NCI-H2107 treated with DMSO at 0.1 percent for 48 hours (cell line): ENCODE data around the gene HBP1.
"Not testable (repeated sequence)": the region's sequence is repeated elsewhere in the genome, so short reads cannot be mapped to it uniquely, and the experiment has no call there.

Source experiments
- DNase-seq: peaks from one replicate; lab custom pipeline; 2025; ENCODE audit not compliant: unreplicated experiment; lab: John Stamatoyannopoulos, UW

HBP1 gene

DNA sequence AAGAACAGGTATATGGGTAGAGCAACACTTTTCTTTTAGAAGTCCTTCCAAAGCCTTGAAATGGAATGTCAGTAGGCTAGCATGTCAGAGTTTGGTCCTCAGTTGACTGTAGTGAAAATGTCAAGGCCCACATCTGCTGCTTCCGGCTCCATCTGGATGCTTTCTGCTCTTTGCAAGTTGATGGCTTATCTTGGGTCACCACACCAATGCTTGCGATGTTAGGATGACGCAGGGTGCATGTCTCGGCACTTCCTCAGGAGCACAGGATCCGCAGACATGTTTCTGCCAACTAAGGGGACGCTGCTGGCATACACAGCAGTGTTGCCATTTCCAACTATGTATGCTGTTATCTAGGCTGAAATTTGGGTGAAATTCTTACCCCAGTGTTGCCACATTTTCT lies 14.0 kb upstream of the HBP1 start:
- DNase-seq = no peak

DNA sequence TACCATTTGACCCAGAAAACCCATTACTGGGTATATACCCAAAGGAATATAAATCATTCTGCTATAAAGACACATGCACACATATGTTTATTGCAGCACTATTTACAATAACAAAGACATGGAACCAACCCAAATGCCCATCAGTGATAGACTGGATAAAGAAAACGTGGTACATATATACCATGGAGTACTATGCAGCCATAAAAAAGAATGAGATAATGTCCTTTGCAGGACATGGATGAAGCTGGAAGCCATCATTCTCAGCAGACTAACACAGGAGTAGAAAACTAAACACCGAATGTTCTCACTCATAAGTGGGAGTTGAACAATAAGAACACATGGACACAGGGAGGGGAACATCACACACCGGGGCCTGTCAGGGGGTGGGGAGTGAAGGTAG lies 13.1 kb upstream of the HBP1 start:
- not testable (repeated sequence) for DNase-seq

DNA sequence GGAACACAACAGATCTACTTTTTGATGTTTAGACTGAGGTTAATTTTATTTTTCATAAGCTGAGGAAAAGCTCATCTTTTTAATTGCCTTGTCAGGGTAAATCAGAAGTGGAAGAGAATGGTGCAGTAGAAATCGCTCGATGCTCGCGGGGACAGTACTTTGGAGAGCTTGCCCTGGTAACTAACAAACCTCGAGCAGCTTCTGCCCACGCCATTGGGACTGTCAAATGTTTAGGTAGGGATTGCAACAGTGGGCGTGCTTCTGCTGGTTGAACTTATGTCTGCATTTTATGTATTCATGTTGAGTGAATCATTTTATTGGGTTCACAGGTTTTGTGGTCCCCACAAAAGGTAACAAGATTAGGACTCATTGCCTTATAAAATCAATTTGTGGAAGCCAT lies 11.7 kb upstream of the HBP1 start:
- DNase-seq = no peak

DNA sequence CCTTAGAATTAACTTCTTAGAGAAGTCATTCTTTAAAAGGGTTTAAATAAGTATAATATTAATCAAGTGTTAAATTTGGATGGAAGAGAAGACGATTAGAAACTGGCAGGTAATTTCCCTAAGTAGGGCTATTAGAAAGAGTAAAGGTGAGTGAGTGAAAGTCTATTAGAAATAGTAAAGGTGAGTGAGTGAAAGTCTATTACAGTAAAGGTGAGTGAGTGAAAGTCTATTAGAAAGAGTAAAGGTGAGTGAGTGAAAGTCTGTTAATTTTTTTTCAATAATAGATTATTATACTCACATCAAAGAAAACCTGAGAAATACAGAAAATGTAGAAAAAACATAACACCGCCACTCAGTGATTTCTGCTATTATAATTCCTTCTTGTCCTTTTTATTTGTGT lies 10.8 kb upstream of the HBP1 start:
- no peak for DNase-seq

DNA sequence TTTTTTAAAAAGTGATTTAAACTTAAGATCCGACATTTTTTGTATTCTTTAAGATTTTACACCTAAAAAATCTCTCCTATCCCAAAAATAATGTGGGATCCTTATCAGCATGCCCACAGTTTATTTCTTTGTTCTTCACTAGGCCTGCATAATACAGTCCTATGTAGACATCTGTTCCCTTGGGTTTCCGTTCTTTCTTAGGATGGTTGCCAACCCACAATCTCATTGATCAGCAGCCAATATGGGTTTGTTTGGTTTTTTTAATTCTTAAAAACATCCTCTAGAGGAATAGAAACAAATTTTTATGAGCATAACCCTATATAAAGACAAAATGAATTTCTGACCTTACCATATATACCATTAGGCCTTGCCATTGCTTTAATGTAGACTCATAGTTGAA lies 8.4 kb upstream of the HBP1 start:
- no peak for DNase-seq

DNA sequence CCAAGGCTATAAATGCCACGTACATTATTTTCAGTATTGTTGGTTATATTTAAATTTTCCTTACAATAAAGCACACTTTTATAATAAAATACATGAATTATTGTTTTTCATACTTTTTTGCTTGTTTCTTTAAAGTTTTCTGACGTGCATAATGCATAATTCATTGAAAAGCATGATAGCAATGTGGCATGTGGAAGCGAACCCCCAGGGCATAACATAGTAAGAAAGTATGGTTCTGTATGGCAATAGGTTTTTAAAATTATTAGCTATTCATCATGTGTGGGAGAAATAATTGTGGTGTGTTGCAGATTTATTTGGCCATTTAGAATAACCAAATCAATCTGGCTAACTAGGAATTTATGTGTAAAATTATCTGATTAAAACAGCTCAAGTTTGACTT lies 7.4 kb upstream of the HBP1 start:
- no peak for DNase-seq

DNA sequence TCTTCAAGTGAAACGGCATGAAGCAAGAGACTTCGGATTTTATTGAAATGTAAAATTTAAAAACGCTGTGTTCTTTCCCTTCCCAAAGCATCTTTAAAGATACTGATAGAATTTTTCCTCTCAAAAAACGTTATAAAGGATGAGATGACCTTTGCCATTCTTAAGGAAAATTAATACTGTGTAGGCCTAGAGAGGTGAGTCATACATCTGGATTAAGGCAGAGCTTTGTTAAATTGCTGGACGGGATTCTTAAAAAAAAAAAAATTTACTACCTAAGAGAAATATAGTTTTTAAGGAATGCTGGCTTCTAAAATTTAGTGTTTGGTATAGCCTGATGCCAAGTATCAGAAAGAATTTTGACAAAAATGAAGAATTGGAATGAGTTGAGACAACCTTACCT lies 6.3 kb upstream of the HBP1 start:
- no peak for DNase-seq

DNA sequence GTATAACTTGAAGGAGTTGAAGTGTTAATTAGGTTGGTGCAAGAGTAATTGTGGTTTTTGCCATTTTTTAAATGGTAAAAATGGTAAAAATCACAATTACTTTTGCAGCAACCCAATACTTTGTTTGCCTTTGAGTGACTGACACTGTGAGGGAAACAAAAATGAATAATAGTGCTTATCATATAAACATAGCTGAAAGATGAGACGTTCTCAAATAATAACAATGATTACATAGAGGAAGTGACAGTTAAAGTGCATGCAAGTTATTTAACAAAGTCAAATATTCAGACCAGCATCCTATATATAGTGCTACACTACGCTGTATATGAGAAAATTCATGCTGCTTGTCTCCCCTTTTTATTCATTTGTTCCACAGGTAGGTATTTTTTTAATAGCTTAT lies 4.7 kb upstream of the HBP1 start:
- DNase-seq = no peak

DNA sequence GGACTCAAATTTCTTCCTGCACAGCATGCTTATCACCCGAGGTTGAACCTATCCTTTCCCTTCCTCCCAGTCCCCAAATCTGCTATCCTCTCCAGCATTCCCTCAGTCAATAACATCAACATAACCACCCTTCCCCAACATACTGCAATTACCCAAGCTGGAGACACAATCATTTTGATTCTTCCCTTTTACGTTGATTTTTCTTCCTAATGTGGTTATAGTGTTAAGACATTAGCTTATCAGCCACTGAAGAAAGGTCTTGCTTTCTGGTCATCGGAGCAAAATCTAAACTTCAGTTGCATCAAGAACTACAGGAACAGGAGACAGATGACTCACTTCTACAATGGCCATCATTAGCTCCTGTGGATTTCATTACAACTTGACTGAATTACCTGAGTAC lies 3.5 kb upstream of the HBP1 start:
- no peak for DNase-seq

DNA sequence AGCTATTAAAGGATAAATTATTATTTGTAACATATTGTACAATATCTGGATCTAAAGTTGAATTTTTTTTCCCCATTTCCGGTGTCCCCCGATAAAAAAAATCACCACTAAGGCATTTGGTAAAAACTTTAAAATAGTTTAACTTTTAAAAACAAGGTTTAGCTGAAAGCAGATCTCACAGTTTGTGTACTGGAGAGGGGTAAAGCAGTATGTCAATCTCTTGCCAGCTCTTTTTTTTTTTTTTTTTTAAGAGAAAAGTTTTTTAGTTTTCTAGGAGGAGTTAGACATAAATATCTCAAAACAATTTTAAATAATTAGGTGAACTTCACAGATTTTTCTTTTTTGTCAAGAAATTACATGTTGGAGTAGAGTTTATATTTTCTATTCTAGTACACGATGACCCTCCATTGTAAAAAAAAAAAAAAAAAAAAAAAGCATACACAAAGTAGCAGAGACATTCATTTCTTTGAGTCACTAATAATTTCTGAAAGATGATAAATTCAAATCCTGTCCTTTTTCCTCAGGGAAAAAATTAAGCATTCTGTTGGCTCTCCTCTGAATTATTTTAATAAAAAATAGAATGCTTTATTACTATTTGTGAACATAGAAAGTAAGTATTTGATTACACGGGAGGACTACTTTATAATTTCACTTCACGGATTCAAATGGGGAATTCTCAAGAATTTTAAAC lies 1.9 kb upstream of the HBP1 start:
- DNase-seq = no peak

DNA sequence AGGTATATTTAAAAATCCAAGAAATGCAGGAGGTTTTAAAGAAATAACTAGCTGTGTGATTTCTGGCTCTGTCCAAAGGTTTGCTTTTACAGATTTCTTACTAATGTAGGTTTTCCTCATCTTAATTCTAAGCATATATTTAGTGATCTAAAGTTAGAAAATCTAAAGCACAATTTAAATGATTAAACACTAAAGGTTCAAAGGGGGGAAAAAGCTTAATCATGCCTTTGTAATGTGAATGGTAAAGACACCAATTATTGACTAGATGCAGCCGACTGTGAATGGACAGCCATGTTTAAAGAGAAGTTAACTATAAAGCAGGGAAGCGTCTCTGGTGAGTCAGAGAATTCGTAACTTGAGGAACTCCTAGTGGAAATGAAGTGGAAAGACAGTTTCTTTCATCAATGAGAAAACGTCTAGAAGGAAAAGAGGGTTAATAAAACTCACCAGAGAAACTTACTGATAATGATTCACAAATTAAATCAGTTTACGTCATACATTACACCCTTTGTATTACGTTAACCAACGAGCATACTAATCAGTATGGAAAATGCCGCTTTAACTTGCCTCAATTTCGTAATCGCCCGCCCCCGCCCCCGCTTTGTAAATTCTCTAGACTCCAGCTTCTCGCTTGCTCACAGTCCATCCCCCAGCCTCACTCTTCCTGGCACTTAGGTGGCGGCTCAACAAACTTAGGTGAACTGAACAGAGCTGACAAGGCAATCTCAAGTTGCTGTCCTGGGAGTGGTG lies 1.1 kb upstream of the HBP1 start:
- peak; percentile 53 for DNase-seq

DNA sequence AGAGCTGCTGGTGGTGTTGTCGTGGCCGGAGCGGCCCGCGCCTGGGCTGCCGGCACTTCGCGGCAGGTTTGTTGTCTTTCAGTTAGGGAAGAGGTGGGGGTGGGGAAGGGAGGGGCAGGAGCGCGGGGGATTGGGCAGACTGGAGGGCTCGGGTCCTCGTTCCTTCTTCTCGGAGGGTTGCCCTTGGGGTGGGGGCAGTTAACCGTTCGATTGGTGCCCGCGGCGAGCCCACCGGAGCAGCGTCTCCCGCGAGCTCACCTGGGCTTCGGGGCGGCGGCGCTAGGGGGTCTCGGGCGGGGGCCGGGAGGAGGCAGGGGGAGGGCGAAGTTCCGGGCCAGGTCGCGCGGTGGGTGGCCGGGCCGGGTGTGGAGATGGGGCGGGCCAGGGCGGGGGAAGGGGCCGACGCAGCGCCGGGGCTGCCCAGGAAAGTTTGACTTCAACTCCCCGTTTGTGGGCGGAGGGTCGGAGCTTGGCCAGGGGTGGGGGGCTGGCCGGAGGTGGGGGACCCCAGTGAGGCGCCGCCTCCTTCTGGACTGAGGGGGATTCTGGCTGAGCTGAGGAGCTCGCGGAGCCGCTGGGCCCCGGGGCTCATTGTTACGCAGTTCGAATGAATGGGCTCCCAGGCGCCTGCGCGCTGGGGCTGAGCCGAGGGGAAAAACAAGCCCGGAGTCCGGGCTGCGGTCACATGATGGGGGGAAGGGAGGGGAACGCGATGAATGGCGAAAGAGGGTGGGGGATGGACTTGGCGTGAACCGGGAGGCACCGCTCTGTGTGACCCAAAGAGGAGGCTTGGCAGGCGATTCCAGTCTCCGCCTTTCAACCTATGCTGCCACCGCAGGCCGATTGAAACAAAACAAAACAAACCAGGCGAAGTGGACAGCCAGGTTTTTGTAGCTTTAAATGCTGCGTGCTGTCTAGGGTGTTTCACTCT lies 582 bp downstream of the HBP1 start:
- peak; percentile 93 for DNase-seq

DNA sequence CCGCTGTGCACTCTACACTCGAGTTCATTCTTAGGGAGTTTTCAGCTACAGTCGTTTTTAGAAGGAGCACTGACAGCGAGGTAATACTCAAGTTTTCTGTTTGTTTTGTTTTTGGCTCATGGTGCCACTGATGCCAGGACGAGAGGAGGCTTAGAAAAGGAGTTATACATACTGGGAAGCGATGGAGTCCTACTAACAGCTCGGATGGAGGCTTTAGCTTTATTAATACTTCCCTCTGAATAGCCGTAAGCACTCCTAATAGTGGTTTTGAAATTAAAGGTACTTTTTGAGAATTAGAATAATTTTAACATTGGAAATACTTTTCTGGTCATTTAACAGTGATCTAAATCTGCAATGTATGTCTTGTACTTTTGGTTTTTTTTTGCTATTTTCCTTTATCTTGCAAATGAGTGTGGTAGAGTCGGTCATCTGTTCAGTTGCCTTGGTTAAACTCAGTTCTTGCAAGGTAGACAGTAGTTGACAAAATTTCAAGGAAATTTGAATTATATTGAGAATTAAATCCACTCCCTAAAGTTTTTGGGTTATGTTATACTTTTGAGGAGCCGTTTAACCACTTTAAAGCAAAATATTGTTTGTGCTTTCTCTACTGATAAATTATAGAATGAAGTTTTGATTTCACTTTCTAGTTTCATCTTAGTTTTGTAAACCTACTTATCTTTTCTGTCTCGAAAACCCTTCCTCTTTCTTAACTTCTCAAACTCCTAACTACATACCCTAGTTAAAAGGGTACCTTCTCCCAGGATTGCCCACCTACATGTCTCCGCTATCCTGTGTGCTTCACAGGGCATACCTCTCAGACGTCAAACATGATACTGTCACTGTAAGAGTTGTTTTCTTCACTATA lies 1.5 kb downstream of the HBP1 start:
- DNase-seq = peak; percentile 73

DNA sequence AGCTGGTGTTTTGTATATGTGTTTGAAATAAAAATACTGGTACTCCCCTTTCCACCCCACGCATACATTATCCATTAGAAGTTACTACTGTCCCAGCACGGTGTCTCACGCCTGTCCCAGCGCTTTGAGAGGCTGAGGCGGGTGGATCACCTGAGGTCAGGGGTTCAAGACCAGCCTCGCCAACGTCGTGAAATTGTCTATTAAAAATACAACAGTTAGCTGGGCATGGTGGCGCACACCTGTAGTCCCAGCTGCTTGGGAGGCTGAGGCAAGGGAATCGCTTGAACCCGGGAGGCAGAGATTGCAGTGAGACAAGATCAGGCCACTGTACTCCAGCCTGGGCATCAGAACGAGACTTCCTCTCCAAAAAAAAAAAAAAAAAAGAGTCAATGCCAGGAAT lies 2.7 kb downstream of the HBP1 start:
- no peak for DNase-seq

DNA sequence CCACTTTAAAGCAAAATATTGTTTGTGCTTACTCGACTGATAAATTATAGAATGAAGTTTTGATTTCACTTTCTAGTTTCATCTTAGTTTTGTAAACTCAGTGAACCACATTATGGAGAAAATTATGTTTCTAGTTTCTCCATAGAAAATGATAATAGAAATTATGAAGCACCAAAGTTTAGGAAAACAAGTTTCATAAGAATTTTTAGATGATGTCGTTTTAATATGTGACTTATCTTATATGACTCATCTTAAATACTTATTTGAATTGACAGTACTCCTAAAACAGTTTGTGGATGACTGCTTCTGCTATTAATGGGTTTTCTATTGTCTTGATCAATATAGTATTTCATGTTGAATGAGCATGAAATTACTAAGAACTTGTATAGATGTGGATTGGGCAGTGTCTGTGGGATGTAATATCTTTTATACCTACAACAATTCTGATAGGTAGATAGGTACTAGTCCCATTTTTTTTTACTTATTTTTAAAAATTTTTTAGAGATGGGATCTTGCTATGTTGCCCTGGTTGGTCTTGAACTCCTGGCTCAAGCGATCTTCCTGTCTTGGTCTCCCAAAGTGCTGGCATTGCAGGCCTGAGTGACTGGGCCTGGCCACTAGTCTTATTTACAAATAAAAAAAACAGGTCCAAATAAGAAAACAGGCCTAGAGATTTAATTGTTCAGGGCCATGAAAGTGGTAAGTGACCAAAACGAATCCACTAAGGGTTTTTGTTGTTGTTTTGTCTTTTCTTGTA lies 3.7 kb downstream of the HBP1 start:
- DNase-seq = no peak

DNA sequence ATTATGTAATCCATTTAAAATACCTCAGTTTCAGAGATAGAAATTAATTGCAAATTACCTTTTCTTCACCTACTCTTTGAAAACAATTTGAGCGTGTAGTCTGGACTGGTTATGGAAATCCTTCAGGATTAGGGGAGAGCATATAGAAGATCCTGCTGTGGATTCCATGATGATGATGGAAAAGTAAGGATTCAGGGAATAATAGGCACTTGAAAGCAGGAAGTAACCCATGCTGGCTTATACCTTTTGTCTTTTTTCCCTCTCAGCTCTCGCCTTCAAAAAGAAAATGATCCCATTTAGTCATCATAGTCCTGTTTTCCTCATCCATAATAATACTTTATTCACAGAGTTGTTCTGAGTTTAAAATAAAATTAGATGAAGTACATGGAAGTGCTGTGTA lies 4.4 kb downstream of the HBP1 start:
- DNase-seq = no peak

DNA sequence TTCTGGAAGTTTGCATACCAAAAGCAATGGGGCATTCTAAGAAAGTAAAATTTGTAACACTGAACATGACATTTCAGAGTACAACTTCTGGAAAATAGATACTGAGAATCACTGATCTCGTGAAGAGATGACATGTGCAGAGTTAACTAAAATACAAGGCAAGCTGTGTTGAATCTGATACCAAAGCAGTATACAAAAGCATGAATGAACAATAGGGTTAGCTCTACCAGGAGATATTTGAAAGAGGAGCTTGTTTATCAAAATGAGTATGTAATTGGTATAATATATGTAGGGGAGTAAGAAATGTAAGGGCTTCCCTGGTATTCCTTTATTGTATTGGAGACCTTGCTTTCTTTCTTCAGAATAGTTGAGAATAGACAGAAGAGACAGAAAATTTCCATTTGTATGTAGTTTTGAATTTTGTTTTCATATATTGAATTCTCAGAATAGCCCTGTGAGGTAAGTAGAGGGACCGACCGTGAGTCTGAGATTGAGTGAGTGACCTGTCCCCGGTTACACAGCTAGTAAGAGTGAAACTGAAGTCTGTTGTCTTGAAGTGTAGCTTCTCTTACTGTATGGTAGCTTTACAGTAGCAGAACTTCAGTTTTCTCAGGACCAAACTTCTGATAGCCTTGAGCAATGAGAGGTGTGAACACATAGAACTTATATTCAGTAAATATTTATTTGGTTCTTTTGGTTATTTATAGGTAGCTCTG lies 5.0 kb downstream of the HBP1 start:
- no peak for DNase-seq

DNA sequence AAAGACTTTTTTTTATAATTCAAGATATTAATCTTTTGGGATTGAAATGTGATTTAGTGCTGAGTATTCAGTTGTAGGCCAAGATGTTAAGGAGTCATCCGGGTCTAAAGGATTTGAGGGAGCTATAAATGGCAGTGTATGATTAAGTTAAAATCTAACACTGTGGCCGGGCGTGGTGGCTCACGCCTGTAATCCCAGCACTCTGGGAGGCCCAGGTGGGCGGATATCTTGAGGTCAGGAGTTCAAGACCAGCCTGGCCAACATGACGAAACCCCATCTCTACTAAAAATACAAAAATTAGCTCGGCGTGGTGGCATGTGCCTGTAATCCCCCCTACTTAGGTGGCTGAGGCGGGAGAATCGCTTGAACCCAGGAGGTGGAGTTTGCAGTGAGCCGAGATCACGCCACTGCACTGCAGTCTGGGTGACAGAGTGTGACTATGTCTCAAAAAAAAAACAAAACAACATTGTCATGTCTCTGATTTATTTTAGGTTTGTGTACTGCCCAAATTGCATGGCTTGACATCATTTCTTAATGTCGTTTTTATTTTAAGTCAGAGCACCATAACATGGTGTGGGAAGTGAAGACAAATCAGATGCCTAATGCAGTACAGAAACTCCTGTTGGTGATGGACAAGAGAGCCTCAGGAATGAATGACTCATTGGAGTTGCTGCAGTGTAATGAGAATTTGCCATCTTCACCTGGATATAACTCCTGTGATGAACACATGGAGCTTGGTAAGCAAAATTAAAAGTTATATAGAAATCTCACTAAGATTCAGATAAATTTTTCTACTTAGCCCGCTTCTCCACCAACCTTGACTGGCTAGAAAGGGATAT lies 10.7 kb downstream of the HBP1 start:
- DNase-seq = no peak

DNA sequence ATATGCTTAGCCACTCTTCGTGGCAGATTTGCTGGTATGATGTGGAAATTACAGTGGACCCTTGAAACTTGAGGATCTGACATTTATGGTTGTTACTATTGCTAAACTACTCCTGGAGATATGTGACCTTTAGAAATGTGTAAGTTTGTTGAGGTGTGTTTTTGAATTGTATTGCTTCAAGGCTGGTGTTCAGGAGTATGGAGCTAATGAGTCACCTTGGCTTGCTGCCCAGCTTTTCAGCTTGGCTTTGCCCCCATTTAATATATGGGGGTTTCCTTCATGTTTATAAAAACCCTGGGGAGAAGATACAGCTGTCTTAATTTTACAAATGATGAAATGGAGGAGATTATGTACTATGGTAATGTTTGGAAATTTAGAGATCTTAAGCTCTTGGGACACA lies 11.6 kb downstream of the HBP1 start:
- DNase-seq = peak; percentile 27
